ENCODE results near the gene ELP5.

DNA sequence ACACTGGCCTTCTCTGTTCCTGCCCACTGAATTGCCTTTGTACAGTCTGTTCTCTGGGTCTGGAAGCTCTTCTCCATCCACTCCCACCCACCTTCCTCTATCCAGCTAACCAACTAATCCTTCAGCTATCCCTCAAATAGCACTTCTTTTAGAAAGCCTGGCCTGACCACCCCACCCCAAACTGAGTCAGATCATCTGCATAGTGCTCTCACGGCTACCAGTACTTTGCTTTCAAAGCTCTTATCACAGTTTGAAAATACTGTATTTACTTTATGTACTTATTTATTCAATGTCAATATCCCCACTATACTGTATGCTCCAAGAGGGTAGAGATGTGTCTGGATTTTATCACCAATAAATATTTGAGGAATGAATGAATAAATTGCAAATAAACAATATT, 14.8 kb downstream of the ELP5 start:
- TF ChIP-seq, protein P1, sequence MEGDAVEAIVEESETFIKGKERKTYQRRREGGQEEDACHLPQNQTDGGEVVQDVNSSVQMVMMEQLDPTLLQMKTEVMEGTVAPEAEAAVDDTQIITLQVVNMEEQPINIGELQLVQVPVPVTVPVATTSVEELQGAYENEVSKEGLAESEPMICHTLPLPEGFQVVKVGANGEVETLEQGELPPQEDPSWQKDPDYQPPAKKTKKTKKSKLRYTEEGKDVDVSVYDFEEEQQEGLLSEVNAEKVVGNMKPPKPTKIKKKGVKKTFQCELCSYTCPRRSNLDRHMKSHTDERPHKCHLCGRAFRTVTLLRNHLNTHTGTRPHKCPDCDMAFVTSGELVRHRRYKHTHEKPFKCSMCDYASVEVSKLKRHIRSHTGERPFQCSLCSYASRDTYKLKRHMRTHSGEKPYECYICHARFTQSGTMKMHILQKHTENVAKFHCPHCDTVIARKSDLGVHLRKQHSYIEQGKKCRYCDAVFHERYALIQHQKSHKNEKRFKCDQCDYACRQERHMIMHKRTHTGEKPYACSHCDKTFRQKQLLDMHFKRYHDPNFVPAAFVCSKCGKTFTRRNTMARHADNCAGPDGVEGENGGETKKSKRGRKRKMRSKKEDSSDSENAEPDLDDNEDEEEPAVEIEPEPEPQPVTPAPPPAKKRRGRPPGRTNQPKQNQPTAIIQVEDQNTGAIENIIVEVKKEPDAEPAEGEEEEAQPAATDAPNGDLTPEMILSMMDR (tag by site-specific recombination; IDR thresholded peaks at IDR 0.05): no peak
- TF ChIP-seq ZNF114 (tag by site-specific recombination; IDR thresholded peaks at IDR 0.05) (no peak), SP2 (tag by site-specific recombination; IDR thresholded peaks at IDR 0.05) (no peak), ZBTB1 (tag by site-specific recombination; IDR thresholded peaks at IDR 0.05) (no peak), ZNF530 (tag by site-specific recombination; IDR thresholded peaks at IDR 0.05; ENCODE audit: low read depth) (no peak)
